ENCODE results near the gene GPC6.

The GPC6 gene

GRCh38 chr13:93226065-93226622, 463 bp upstream of the GPC6 start:
- TF ChIP-seq POLR2A (IDR thresholded peaks at IDR 0.05; ENCODE audit: extremely low read depth, insufficient read length) (no peak), MYC (IDR thresholded peaks at IDR 0.05; ENCODE audit: low read depth, low read length) (no peak), CTCF (IDR thresholded peaks at IDR 0.05; ENCODE audit: low read depth, low read length) (no peak), MAX (IDR thresholded peaks at IDR 0.05; ENCODE audit: low read depth, low read length) (no peak)
- no peak overlapping the region for H3K4me3 ChIP-seq (ENCODE audit: low read depth, low read length)
- DNase-seq (ENCODE audit: low read depth), result no peak

GRCh38 chr13:93227280-93227877, 772 bp downstream of the GPC6 start:
- DNase-seq (ENCODE audit: low read depth), result no peak
- no peak overlapping the region for H3K4me3 ChIP-seq (ENCODE audit: low read depth, low read length)

GRCh38 chr13:93227878-93228642, 1.5 kb downstream of the GPC6 start:
- no peak for DNase-seq (ENCODE audit: low read depth)
- no peak for TF ChIP-seq MYC (IDR thresholded peaks at IDR 0.05; ENCODE audit: low read depth, low read length)
- no peak for TF ChIP-seq CTCF (IDR thresholded peaks at IDR 0.05; ENCODE audit: low read depth, low read length)
- H3K4me3 ChIP-seq (ENCODE audit: low read depth, low read length), result no peak overlapping the region

More at GRCh38 chr13:93227280-93227877, 772 bp downstream of the GPC6 start:
- TF ChIP-seq POLR2A (IDR thresholded peaks at IDR 0.05; ENCODE audit: extremely low read depth, insufficient read length), result no peak
- no peak for TF ChIP-seq CTCF (IDR thresholded peaks at IDR 0.05; ENCODE audit: low read depth, low read length)
- no peak for TF ChIP-seq MYC (IDR thresholded peaks at IDR 0.05; ENCODE audit: low read depth, low read length)
- TF ChIP-seq MAX (IDR thresholded peaks at IDR 0.05; ENCODE audit: low read depth, low read length), result no peak

GRCh38 chr13:93228643-93228937, 2.0 kb downstream of the GPC6 start:
- no peak for DNase-seq (ENCODE audit: low read depth)
- H3K4me3 ChIP-seq (ENCODE audit: low read depth, low read length), result no peak overlapping the region
- no peak for TF ChIP-seq MAX (IDR thresholded peaks at IDR 0.05; ENCODE audit: low read depth, low read length)
- TF ChIP-seq MYC (IDR thresholded peaks at IDR 0.05; ENCODE audit: low read depth, low read length), result no peak
- no peak for TF ChIP-seq POLR2A (IDR thresholded peaks at IDR 0.05; ENCODE audit: extremely low read depth, insufficient read length)
- no peak for TF ChIP-seq CTCF (IDR thresholded peaks at IDR 0.05; ENCODE audit: low read depth, low read length)

- TF ChIP-seq MAX (IDR thresholded peaks at IDR 0.05; ENCODE audit: low read depth, low read length) (no peak), POLR2A (IDR thresholded peaks at IDR 0.05; ENCODE audit: extremely low read depth, insufficient read length) (no peak), CTCF (IDR thresholded peaks at IDR 0.05; ENCODE audit: low read depth, low read length) (no peak), MYC (IDR thresholded peaks at IDR 0.05; ENCODE audit: low read depth, low read length) (no peak)
- no peak overlapping the region for H3K4me3 ChIP-seq (ENCODE audit: low read depth, low read length)
- no peak for DNase-seq (ENCODE audit: low read depth)
Observed at GRCh38 chr13:93230261-93230855, 3.8 kb downstream of the GPC6 start.

Measured in NB4 (cell line).